H1 (cell line): ENCODE data around the gene ALKBH3. TPM values are rescaled to one million over a fixed set of nuclear protein-coding genes. Genes with fewer than 3 reads are reported as not detected.

Source experiments
- E2F6 ChIP-seq: IDR thresholded peaks from 2 replicates; pipeline ENCODE4 v1.6.1; 2012; ENCODE audit warnings: inconsistent platforms
- EGR1 ChIP-seq: IDR thresholded peaks from 2 replicates; pipeline ENCODE4 v1.6.1; 2011; ENCODE audit warnings: low read depth, low read length, borderline replicate concordance
- HDAC2 ChIP-seq, 2 experiments: fragments of 300-600 bp in 1 of 2; sonication (generic) in 1 of 2; IDR thresholded peaks; 2 replicates each; pipeline ENCODE4 v1.6.1; 2011 to 2012; ENCODE audit warnings: low read depth in 2 of 2, low read length in 2 of 2, mild to moderate bottlenecking in 2 of 2, moderate library complexity in 2 of 2, borderline replicate concordance in 1 of 2, inconsistent platforms in 1 of 2
- RXRA ChIP-seq: IDR thresholded peaks from 2 replicates; pipeline ENCODE4 v1.6.1; 2011; ENCODE audit warnings: low read depth, mild to moderate bottlenecking, low read length, moderate library complexity; ENCODE audit not compliant: insufficient read depth
- SAP30 ChIP-seq: fragments of 300-600 bp; sonication (generic); IDR thresholded peaks from 2 replicates; pipeline ENCODE4 v1.7.1; 2012; ENCODE audit warnings: low read length, moderate library complexity, mild to moderate bottlenecking, inconsistent platforms; ENCODE audit not compliant: insufficient read depth, insufficient replicate concordance
- SIRT6 ChIP-seq: IDR thresholded peaks from one replicate; pipeline ENCODE4 v1.7.1; 2012; ENCODE audit warnings: low read length, inconsistent platforms
- SP1 ChIP-seq: IDR thresholded peaks from 2 replicates; pipeline ENCODE4 v1.6.1; 2011; ENCODE audit warnings: low read depth, low read length
- polyA plus RNA-seq, 7 experiments: library from polyadenylated mRNA; depleted of rRNA in 3 of 7; stranded (reverse) in 5 of 7; unstranded in 2 of 7; fragments of >200 nt in 5 of 7; fragments of 200-250 nt in 2 of 7; gene quantifications; 1 replicate in 5 of 7; 2 replicates in 1 of 7; 4 replicates in 1 of 7; pipeline versions ENCODE4 v1.2.1 to v1.2.3, GENCODE V29; 2011 to 2013; ENCODE audit warnings: missing spikeins in 2 of 7, mixed read lengths in 2 of 7
- total RNA-seq: library from RNA; stranded (reverse); fragmentation: NEBNext Ultra II Directional; extraction: Animal tissue kit (Norgen Biotek cat#: 25700); gene quantifications from 2 replicates; pipeline ENCODE4 v1.2.1, GENCODE V29; 2021

ALKBH3 gene
- total and polyA plus RNA-seq, 2 of the 8 experiments (the other 6 are each of a cell fraction or from before 2014, with no cell fraction given), result 10.5 to 11.4 TPM

DNA sequence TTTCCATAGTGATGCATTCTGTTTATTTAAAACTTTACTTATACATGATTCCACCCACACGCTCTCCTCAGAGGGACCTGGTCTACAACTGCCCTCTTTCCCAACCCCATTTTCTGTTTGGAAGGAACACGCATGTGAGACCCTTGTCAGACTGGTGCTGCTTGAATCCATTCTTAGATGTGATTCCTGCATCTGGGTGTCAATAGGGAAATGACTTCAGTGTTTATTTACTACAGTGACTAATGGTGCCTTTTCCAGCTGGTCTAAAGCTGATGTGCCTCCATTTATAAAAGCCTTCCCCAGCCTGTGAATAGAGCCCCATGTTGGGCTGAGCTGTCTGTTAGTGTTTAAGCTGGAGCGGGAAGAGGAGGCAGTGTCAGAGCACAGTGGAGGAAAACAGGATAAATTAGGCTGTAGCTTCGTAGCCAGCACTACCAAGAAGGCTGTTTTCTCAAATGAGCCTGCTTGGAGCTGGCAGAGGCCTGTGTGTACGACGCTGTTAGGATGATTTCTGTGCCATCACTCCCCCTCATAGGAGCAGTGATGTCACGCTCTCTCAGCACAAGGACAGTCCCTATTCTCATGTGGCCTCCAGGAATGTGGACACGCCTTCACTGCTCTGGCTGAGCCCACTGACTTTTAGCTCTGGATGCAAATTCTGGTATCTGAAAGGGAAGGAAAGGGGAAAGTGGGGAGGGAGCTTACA lies 42.9 kb downstream of the ALKBH3 start (continued):
- TF ChIP-seq E2F6 (no peak), HDAC2 (IDR thresholded peaks at IDR 0.05; ENCODE audit: borderline replicate concordance in 1 of 2, low read depth in 2 of 2, low read length in 2 of 2) (no peak), SP1 (no peak), EGR1 (no peak), SAP30 (no peak), RXRA (no peak), SIRT6 (no peak)
- TF ChIP-seq, all 59 proteins: peak for 0
